HG03460 (cell line): ENCODE results near the gene MLH1.
"Not testable (repeated sequence)": the region's sequence is repeated elsewhere in the genome, so short reads cannot be mapped to it uniquely, and the experiment has no call there.

Experiments used
- ATAC-seq: cut with Tn5 transposase; IDR thresholded peaks from one replicate; pipeline ENCODE4 v1.9.1; 2021; ENCODE audit not compliant: unreplicated experiment

Gene MLH1

GRCh38 chr3:37031096-37031682, 37.9 kb downstream of the MLH1 start:
- ATAC-seq, result no peak

GRCh38 chr3:37032961-37033360, 39.6 kb downstream of the MLH1 start:
- no peak for ATAC-seq

GRCh38 chr3:37037352-37037751, 44.0 kb downstream of the MLH1 start:
- no peak for ATAC-seq

DNA sequence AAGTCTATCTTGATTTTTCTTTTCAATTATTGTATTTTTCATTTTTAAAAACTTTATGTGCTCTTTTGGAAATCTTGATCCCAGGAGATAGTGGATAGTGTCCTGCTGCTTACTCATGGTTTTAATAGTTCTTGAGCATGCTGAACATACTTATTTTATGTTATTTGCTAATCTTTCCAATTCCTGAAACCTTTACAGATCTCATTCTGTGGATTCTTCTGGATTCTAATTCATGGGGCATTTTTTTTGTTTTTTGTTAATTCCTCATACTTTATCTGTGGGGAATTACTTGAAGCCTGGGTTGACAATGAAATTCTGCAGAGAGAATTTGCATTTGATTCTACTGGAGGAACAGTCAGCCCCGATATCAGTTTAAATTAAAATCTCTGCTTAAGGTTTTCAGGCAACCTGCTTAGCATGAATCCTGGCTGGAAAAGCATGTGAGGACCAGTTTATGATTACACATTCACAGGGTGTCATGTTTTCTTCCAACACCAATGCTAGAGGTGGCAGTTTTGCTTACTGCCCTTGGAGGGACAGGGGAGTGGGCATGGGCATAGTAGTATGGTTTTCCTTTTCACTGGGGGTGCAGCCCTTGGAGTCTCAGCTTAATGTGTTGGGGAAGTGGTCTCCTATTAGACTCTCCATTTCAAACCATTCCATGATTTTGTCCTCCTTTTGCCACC, 46.0 kb downstream of the MLH1 start:
- no peak for ATAC-seq

DNA sequence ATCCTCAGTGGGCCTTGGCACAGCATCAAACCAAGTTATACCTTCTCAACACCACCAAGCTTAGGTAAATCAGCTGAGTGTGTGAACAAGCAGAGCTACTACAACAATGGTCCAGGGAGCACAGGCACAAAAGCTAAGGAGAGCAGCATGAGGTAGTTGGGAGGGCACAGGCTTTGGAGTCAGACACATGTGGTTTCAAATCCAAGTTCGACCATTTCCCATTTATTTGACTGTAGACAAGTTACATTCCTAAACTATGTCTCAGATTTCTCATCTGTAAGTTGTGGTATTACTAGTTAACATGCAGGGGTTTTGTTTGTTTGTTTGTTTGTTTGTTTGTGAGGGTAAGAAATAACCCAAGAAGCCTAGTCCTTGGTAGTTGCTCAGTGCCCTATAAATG, 46.9 kb downstream of the MLH1 start:
- no peak for ATAC-seq

DNA sequence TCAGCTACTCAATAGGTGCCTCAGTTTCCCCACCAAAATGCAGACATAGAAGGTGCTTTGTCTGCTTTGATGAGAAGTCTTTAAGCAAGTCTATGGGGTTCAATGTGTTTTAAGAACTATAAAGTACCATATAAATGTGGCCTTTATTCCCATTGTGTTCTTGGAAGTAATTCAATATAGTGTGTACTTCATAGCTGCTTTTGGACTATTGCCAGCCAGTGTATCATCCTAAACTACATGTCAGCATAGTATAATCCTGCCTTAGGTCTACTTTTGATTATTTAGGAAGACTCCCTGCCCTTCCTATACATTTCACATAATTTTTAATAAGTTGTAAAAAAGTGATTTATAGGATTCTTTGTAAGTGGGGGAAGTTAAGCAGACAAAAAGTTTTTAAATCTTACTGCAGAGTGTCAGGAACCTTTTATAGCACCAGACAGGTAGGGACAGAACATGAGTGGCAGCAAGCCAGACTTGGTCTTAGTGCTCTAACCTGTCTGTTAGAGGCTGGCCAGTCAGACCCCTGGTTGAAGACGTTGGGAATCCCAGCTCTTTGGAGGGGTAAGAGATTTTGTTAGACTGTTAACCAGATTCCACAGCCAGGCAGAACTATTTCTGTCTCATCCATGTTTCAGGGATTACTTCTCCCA, 48.4 kb downstream of the MLH1 start:
- no peak for ATAC-seq

GRCh38 chr3:37042712-37043111, 49.4 kb downstream of the MLH1 start:
- ATAC-seq, result not testable (repeated sequence)

DNA sequence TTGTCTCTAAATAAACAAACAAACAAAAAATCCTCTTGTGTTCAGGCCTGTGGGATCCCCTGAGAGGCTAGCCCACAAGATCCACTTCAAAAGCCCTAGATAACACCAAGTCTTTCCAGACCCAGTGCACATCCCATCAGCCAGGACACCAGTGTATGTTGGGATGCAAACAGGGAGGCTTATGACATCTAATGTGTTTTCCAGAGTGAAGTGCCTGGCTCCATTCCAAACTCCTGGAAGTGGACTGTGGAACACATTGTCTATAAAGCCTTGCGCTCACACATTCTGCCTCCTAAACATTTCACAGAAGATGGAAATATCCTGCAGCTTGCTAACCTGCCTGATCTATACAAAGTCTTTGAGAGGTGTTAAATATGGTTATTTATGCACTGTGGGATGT, 57.0 kb downstream of the MLH1 start:
- no peak for ATAC-seq

- no peak for ATAC-seq
Measured at GRCh38 chr3:37052860-37053259, 59.5 kb downstream of the MLH1 start.

DNA sequence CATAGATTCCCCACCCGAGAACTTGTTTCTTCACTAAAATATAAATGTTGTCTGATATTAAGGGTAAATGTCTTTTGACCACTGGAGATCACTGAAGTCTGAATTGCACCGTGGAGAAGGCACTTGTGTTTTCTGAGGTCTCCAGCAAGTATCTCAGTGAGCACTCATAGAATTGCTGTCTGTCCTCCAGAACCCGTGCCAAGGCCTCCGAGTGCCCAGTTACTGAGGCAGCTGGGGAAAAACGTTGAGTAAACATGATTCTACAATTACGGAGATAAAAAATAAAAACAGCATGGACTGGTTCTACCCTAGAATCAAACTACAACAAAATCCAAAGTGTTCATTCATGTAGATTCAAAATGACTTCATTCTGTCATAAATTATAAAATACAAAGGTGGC, 60.0 kb downstream of the MLH1 start:
- ATAC-seq, result no peak

GRCh38 chr3:37053753-37054152, 60.4 kb downstream of the MLH1 start:
- ATAC-seq, result no peak

DNA sequence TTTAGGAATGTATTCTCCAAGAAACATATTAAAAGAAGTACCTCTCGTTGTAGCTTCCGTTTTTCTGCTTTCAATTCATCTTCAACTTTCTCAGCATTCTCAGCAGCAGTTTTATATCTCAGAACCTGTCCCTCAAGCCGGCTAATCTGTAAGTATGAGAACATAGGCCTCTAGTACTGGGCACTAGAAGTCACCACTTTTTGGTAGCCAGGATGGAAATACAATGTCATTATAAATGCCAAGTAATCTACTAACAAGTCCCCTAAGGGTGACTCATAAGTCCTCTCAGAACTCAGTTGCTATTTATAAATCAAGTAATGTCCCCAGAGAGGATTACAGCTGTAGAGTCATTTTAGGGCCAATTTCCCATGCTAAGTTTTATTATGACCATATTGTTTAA, 61.1 kb downstream of the MLH1 start:
- peak; percentile 76 for ATAC-seq

DNA sequence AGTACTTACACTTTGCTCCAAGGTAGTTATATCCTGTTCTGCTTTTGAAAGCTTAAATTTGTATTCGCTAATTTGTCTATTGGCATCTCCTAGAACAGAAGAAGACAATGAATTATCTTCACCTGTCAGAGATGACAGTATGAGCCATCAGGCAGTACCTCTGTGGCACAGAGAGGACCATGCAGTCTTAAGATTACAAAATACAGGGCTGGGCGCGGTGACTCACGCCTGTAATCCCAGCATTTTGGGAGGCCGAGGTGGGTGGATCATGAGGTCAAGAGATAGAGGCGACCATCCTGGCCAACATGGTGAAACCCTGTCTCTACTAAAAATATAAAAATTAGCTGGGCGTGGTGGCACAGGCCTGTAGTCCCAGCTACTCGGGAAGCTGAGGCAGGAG, 61.8 kb downstream of the MLH1 start:
- ATAC-seq, result not testable (repeated sequence)

DNA sequence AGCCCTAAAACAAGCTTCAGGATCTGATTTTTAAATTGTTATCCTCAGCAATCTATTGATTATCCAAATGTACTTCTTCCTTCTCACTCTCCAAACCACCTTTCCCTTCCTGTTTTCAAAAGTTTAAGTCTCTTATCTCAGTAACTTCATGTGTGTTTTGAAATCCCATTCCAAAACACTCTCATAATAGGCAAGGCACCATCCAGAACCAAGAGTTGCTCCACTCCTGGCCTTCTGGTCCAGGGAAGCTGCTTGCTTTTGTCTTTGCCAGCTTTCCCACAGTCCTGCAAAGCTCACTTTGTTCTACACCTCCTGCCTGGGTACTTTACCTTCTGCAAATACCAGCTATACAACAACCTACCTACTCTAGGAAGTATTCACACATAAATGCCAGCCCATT, 63.5 kb downstream of the MLH1 start:
- ATAC-seq, result no peak

DNA sequence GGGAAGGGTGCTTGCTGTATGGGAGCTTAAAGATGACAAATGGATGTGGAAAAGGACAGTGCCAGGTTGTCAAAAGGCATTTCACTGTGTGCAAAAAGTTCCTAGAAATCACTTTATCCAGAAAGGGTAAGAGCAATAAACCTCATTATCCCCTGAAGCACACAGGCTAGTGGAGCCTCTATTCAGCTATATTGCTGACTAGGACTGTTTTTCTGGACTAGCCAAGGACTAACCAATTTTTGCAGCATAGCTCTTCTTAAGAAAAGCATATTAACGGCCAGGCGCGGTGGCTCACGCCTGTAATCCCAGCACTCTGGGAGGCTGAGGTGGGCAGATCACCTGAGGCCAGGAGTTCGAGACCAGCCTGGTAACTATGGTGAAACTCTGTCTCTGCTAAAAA, 64.8 kb downstream of the MLH1 start:
- ATAC-seq, result no peak

- ATAC-seq, result no peak
Measured at GRCh38 chr3:37064747-37065146, 71.4 kb downstream of the MLH1 start.

DNA sequence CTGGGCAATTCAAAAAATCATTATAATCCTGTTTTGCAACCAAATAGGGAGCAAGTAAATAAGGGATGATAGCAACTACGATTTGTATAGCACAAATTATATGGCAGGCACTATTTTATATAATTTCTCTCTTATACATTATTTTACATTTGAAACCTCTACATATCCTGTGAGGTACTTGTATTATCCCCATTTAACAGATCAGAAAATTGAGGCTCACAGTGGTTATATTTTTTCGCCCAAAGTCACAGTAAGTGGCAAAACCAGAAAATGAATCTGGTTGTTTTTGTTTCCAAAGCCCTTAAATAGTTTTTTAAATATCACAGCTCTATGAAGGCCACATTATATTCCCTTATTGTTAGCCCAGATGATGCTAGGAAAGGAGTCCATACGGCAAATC, 74.3 kb downstream of the MLH1 start:
- ATAC-seq, result no peak

DNA sequence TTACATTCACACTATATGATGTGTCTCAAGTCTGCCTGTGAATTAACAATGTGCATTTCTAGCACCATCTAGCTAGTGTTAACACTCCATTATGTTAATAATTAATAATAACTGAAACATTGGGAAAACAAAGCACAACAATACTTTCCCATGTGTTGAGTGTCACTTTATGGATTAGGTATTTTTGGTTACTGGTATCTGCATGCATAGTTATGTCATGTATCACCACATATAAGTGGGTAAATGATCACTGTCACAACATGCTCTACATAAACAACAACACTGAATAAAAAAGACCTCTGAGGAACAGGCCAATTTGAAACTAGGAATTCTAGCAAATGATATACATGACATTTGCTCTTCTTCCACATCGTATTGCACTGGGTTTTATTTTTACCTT, 74.7 kb downstream of the MLH1 start:
- ATAC-seq, result no peak

DNA sequence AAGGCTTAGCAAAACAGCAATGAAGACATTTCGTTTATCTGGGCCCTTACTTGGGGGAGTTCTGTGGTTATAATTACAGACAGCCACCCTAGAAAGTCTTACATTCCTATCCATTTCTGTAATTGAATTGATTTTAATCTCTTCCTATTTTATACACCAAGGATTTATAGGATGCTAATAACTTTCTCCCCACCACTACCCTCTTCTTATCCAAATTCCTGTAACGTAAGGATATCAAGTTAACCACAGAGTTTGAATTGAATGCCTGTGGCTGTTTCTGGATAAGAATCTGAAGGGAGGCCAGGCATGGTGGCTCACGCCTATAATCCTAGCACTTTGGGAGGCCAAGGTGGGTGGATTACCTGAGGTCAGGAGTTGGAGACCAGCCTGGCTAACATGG, 78.6 kb downstream of the MLH1 start:
- ATAC-seq, result no peak

- ATAC-seq, result no peak
Measured at GRCh38 chr3:37072892-37073291, 79.6 kb downstream of the MLH1 start.

- ATAC-seq, result no peak
Measured at GRCh38 chr3:37074178-37074577, 80.9 kb downstream of the MLH1 start.

GRCh38 chr3:37075955-37076354, 82.6 kb downstream of the MLH1 start:
- no peak for ATAC-seq

DNA sequence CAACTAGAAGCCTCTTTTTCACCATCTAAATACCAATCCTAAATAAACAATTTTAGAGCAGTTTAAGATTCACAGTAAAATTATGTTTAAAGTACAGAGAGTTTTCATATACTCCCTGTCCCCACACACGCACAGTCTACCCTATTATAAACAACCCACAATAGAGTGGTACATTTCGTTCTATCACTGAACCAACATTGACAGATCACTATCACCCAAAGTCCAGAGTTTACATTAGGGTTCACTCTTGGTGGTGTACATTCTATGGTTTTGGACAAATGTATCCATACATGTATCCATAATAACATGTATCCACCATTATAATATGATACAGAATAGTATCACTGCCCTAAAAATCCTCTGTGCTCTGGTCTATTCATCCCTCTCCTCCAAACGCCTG, 89.0 kb downstream of the MLH1 start:
- no peak for ATAC-seq
